MCF 10A (cell line): ENCODE measurements around the gene RAI14. TPM values are rescaled to one million over a fixed set of nuclear protein-coding genes. Genes with fewer than 3 reads are reported as not detected.

ENCODE experiments used
- BruUV-seq: library from RNA; stranded (reverse); fragments of 400-500 nt; replicated peaks from 2 replicates; lab custom pipeline; 2021; lab: Mats Ljungman, UMichigan
- CTCF ChIA-PET: fragments of 300-600 bp; sonication (Branson Sonifier 250); formaldehyde crosslinking; extraction: SDS; loops from one replicate; lab custom pipeline; 2021; ENCODE audit warnings: antibody characterized with exemption, inconsistent platforms; lab: Yijun Ruan, JAX
- POLR2A ChIA-PET: fragments of 300-600, 350-650 bp; sonication (Branson Sonifier 250); formaldehyde crosslinking; extraction: SDS; loops from one replicate; lab custom pipeline; 2020; ENCODE audit warnings: antibody characterized with exemption, inconsistent platforms; lab: Yijun Ruan, JAX
- DNase-seq: peaks from one replicate; pipeline ENCODE4 v3.0.0-alpha.2; 2018; ENCODE audit not compliant: unreplicated experiment
- H3K27ac Mint-ChIP-seq: one replicate; pipeline ENCODE4 v1.8.0; 2022; ENCODE audit warnings: mild to moderate bottlenecking, low read depth, mixed read lengths; ENCODE audit not compliant: unreplicated experiment
- H3K27me3 Mint-ChIP-seq: one replicate; pipeline ENCODE4 v1.8.0; 2022; ENCODE audit warnings: mixed read lengths; ENCODE audit not compliant: insufficient read depth, unreplicated experiment
- H3K36me3 Mint-ChIP-seq: one replicate; pipeline ENCODE4 v1.8.0; 2022; ENCODE audit warnings: mild to moderate bottlenecking, moderate library complexity, mixed read lengths; ENCODE audit not compliant: insufficient read depth, unreplicated experiment
- H3K4me1 Mint-ChIP-seq: one replicate; pipeline ENCODE4 v1.8.0; 2022; ENCODE audit warnings: mixed read lengths; ENCODE audit not compliant: insufficient read depth, unreplicated experiment
- H3K4me3 Mint-ChIP-seq: one replicate; pipeline ENCODE4 v1.8.0; 2022; ENCODE audit warnings: mild to moderate bottlenecking, moderate library complexity, mixed read lengths; ENCODE audit not compliant: unreplicated experiment
- H3K9me3 Mint-ChIP-seq: one replicate; pipeline ENCODE4 v1.8.0; 2022; ENCODE audit warnings: mixed read lengths; ENCODE audit not compliant: unreplicated experiment
- CTCF ChIP-seq: fragments of 200-600 bp; IDR thresholded peaks from one replicate; pipeline ENCODE4 v1.8.0; 2022; ENCODE audit warnings: antibody characterized with exemption, mild to moderate bottlenecking; ENCODE audit not compliant: unreplicated experiment
- intact Hi-C: fragments of 100-400 bp; cut with micrococcal nuclease; formaldehyde crosslinking; loops from 2 replicates; pipeline ENCODE4 v1.14.1; 2022
- total RNA-seq: library from RNA; stranded (reverse); gene quantifications from 2 replicates; pipeline ENCODE4 v1.2.3, GENCODE V29; 2022

RAI14 gene
- total RNA-seq, 1 experiment from 2014 or later: 47.6 TPM

- no peak for DNase-seq
- peaks cover 4% of the 10 kb centered on the region for H3K36me3 Mint-ChIP-seq
- no peak overlapping the region for H3K27ac Mint-ChIP-seq
- CTCF ChIA-PET: no interaction called here
- no peaks in the 10 kb centered on the region for H3K9me3 Mint-ChIP-seq
- no peaks in the 10 kb centered on the region for H3K27me3 Mint-ChIP-seq
- no TSS peak for BruUV-seq
- H3K4me1 Mint-ChIP-seq: no peaks in the 10 kb centered on the region
- POLR2A ChIA-PET: no interaction called here
- TF ChIP-seq CTCF: no peak
- intact Hi-C loops: no loop called here
- no peak overlapping the region for H3K4me3 Mint-ChIP-seq
Measured at GRCh38 chr5:34707451-34708107, 51.5 kb downstream of the RAI14 start.

GRCh38 chr5:34708777-34709176 is 52.6 kb downstream of the RAI14 start:
- CTCF ChIA-PET: no interaction called here
- Mint-ChIP-seq H3K4me1 (no peaks in the 10 kb centered on the region), H3K9me3 (no peaks in the 10 kb centered on the region), H3K36me3 (peaks cover 4% of the 10 kb centered on the region), H3K27me3 (no peaks in the 10 kb centered on the region), H3K4me3 (no peak overlapping the region), H3K27ac (no peak overlapping the region)
- POLR2A ChIA-PET: no interaction called here
- no peak for TF ChIP-seq CTCF
- no TSS peak for BruUV-seq
- DNase-seq: no peak
- intact Hi-C loops: no loop called here

- no peak for DNase-seq
- POLR2A ChIA-PET: no interaction called here
- no TSS peak for BruUV-seq
- no peaks in the 10 kb centered on the region for H3K4me1 Mint-ChIP-seq
- H3K27me3 Mint-ChIP-seq: no peaks in the 10 kb centered on the region
- CTCF ChIA-PET: interaction anchor here (0.8 kb wide), 1 partner anchor 188 kb away, joined by 3 read pairs; no protein-coding TSS in a partner anchor
- peaks cover 4% of the 10 kb centered on the region for H3K36me3 Mint-ChIP-seq
- H3K27ac Mint-ChIP-seq: no peak overlapping the region
- no peaks in the 10 kb centered on the region for H3K9me3 Mint-ChIP-seq
- H3K4me3 Mint-ChIP-seq: no peak overlapping the region
- intact Hi-C loops: no loop called here
- TF ChIP-seq CTCF: no peak
Measured at GRCh38 chr5:34709861-34710673, 53.9 kb downstream of the RAI14 start.

GRCh38 chr5:34712565-34712964 is 56.4 kb downstream of the RAI14 start:
- CTCF ChIA-PET: no interaction called here
- Mint-ChIP-seq H3K36me3 (peaks cover 1% of the 10 kb centered on the region), H3K4me3 (no peak overlapping the region), H3K27ac (no peak overlapping the region), H3K9me3 (no peaks in the 10 kb centered on the region), H3K4me1 (no peaks in the 10 kb centered on the region), H3K27me3 (no peaks in the 10 kb centered on the region)
- intact Hi-C loops: no loop called here
- BruUV-seq: no TSS peak
- POLR2A ChIA-PET: interaction anchor here (0.5 to 1.2 kb wide), 3 partner anchors 10 to 66 kb away, joined by 3 to 4 read pairs (median 3); no protein-coding TSS in a partner anchor
- no peak for TF ChIP-seq CTCF
- no peak for DNase-seq
